Activated CD4-positive, alpha-beta T cell treated with anti-CD3 and anti-CD28 coated beads for 24 hours (primary cell): ENCODE results near the gene CFAP298.
"Not testable (repeated sequence)": the region's sequence is repeated elsewhere in the genome, so short reads cannot be mapped to it uniquely, and the experiment has no call there.

Experiments
- DNase-seq, 2 donors: peaks; one replicate each; pipeline ENCODE4 v3.0.0-alpha.2; 2020; ENCODE audit warnings: low read depth in 2 of 2

The CFAP298 gene

GRCh38 chr21:32566741-32567389 is 45.3 kb downstream of the CFAP298 start:
- no peak for DNase-seq

- no peak for DNase-seq
These were observed 46.2 kb downstream of the CFAP298 start for GRCh38 chr21:32565856-32566465.

GRCh38 chr21:32562915-32563314 is 49.3 kb downstream of the CFAP298 start:
- DNase-seq: no peak

GRCh38 chr21:32562426-32562825 is 49.8 kb downstream of the CFAP298 start:
- DNase-seq: no peak

GRCh38 chr21:32561476-32561875 is 50.7 kb downstream of the CFAP298 start:
- not testable (repeated sequence) for DNase-seq

- no peak for DNase-seq
These were observed 51.3 kb downstream of the CFAP298 start for GRCh38 chr21:32560896-32561295.

- no peak for DNase-seq
These were observed 53.1 kb downstream of the CFAP298 start for GRCh38 chr21:32559006-32559610.

- no peak for DNase-seq
These were observed 54.1 kb downstream of the CFAP298 start for GRCh38 chr21:32558106-32558505.

GRCh38 chr21:32554832-32555638 is 57.1 kb downstream of the CFAP298 start:
- no peak for DNase-seq

GRCh38 chr21:32549886-32550285 is 62.3 kb downstream of the CFAP298 start:
- no peak for DNase-seq

GRCh38 chr21:32549440-32549839 is 62.7 kb downstream of the CFAP298 start:
- DNase-seq: no peak
